BLaER1 treated with 17β-estradiol and CSF1 and Interleukin-3, amounts not matched to agents 10 nM and 100 nM (cell line): ENCODE measurements around the gene CRYBG2.
"Not testable (repeated sequence)": the region's sequence is repeated elsewhere in the genome, so short reads cannot be mapped to it uniquely, and the experiment has no call there.

Experiments
- H3K27ac ChIP-seq, 11 experiments: shearing (Covaris generic); formaldehyde crosslinking; 2 replicates each; pipeline ENCODE4 v1.8.1; 2022
- H3K27me3 ChIP-seq, 11 experiments: shearing (Covaris generic); formaldehyde crosslinking; 2 replicates each; pipeline ENCODE4 v1.8.1; 2022
- H3K36me3 ChIP-seq, 11 experiments: shearing (Covaris generic); formaldehyde crosslinking; 2 replicates each; pipeline ENCODE4 v1.8.1; 2022
- H3K4me1 ChIP-seq, 10 experiments: shearing (Covaris generic); formaldehyde crosslinking; 2 replicates each; pipeline ENCODE4 v1.8.1; 2022
- H3K4me2 ChIP-seq, 11 experiments: shearing (Covaris generic); formaldehyde crosslinking; 2 replicates each; pipeline ENCODE4 v1.8.1; 2022
- H3K4me3 ChIP-seq, 10 experiments: shearing (Covaris generic); formaldehyde crosslinking; 2 replicates each; pipeline ENCODE4 v1.8.1; 2022
- H3K9ac ChIP-seq, 11 experiments: shearing (Covaris generic); formaldehyde crosslinking; 2 replicates each; pipeline ENCODE4 v1.8.1; 2022
- H3K9me3 ChIP-seq, 11 experiments: shearing (Covaris generic); formaldehyde crosslinking; replicated peaks in 1 of 11; 2 replicates each; pipeline ENCODE4 v1.8.1; 2022
- H4K20me1 ChIP-seq, 11 experiments: shearing (Covaris generic); formaldehyde crosslinking; 2 replicates each; pipeline ENCODE4 v1.8.1; 2022
- Cebpa-rat ChIP-seq, 11 experiments: shearing (Covaris generic); IDR thresholded peaks; 2 replicates each; pipeline ENCODE4 v1.8.1; 2022

The CRYBG2 gene

DNA sequence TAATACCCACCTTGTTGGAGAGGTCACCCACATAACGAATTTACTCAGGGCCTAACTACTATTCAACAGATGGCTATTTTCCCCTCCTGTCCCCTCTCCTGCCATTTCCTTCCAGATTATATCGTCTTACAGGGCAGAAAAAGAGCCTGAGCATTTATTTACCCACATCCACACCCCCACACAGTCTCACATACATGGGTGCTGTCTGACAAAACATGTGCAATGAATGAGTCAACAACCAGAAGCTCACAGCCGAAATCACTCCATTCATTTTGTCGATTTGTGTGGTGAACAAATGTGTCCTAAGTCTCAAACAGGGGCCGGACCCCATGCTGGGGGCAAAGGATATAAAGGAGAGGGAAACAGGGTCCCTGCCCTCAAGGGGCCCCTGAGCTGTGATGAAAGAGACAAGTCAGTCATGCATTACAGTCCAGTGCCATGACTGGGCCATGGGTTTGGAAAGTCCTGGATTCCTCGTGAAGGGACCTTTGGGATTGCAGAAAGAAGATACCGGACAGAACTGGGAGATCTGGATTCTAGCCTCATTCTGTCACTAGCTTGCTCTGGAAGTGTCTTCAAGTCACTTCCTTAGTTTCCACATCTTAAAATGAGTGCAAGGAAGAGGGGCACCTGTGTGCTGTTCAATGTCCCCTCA, 35.0 kb upstream of the CRYBG2 start:
- H3K36me3 ChIP-seq, result no peaks in the 10 kb centered on the region
- H3K9me3 ChIP-seq, result no peaks in the 10 kb centered on the region
- TF ChIP-seq Cebpa-rat (IDR thresholded peaks at IDR 0.05), result no peak
- H3K4me1 ChIP-seq, result peaks cover 9 to 59% (median 28%) of the 10 kb centered on the region in 10 experiments
- peak overlapping the region in 2 of 11 experiments; percentile 76 to 95; a peak in 4 of 22 replicates for H3K4me2 ChIP-seq
- H3K9ac ChIP-seq, result no peak overlapping the region
- H3K4me3 ChIP-seq, result no peak overlapping the region
- no peaks in the 10 kb centered on the region for H4K20me1 ChIP-seq
- H3K27ac ChIP-seq, result no peak overlapping the region
- H3K27me3 ChIP-seq, result no peaks in the 10 kb centered on the region

DNA sequence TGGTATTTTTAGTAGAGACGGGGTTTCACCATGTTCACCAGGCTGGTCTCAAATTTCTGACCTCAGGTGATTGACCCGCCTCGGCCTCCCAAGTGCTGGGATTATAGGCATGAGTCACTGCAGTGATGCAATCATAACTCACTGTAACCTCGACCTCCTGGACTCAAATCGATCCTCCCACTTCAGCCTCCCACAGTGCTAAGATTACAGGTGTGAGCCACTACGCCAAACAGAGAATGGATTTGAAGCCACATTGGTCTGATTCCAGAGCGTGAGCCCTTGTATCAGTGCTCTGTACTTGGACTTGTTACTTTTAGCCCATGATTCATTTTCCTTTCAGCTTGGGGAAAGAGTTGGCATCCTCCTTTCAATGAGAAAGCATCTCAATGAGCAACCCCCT, 33.5 kb upstream of the CRYBG2 start:
- peaks cover 9 to 67% (median 28%) of the 10 kb centered on the region in 10 experiments for H3K4me1 ChIP-seq
- no peak; a peak in 1 of 22 replicates for TF ChIP-seq Cebpa-rat (IDR thresholded peaks at IDR 0.05)
- H3K27me3 ChIP-seq, result no peaks in the 10 kb centered on the region
- no peak overlapping the region; a peak in 1 of 22 replicates for H3K27ac ChIP-seq
- H3K9me3 ChIP-seq, result no peaks in the 10 kb centered on the region
- H3K4me2 ChIP-seq, result peak overlapping the region in 5 of 11 experiments; percentile 29 to 96 (median 76); a peak in 10 of 22 replicates
- H3K36me3 ChIP-seq, result no peaks in the 10 kb centered on the region
- H4K20me1 ChIP-seq, result no peaks in the 10 kb centered on the region
- H3K9ac ChIP-seq, result no peak overlapping the region
- H3K4me3 ChIP-seq, result no peak overlapping the region

DNA sequence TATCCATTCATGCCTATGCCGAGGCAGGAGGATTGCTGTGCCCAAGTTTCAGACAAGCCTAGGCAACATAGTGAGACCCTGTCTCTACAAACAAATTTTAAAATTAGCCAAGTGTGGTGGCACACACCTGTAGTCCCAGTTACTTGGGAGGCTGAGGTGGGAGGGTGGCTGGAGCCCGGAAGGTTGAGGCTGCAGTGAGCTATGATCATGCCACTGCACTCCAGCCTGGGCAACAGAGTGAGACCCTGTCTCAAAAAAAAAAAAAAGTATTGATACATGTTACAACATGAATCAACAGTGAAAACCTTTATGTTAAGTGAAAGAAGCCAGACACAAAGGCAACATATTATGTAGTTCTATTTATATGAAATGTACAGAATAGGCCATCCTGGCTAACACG, 31.1 kb upstream of the CRYBG2 start:
- peak overlapping the region in 4 of 11 experiments; percentile 35 to 79 (median 56); a peak in 5 of 22 replicates for H3K9ac ChIP-seq
- peak overlapping the region in 8 of 11 experiments; percentile 30 to 95 (median 82); a peak in 15 of 22 replicates for H3K27ac ChIP-seq
- H3K4me2 ChIP-seq, result peak overlapping the region; percentile 63 to 96 (median 76); a peak in 19 of 22 replicates
- not testable (repeated sequence) for H4K20me1 ChIP-seq, H3K36me3 ChIP-seq, H3K4me3 ChIP-seq, H3K27me3 ChIP-seq, H3K9me3 ChIP-seq
- H3K4me1 ChIP-seq, result peaks cover 9 to 87% (median 34%) of the 10 kb centered on the region in 10 experiments

DNA sequence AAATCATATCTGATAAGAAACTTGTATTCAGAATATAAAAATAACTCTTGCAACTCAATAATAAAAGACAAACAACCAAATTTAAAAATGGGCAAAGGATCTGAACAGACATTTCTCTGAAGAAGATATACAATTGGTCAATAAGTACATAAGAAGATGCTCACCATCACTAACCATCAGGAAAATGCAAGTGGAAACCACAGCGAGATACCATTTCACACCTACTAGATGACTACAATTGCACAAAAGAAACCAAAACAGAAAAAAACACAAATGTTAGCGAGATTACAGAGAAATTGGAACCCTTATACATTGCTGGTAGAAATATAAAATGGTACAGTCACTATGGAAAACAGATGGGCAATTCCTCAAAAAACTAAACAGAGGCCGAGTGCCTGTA, 30.1 kb upstream of the CRYBG2 start:
- H3K4me2 ChIP-seq, result peak overlapping the region in 4 of 11 experiments; percentile 23 to 95 (median 55); a peak in 6 of 22 replicates

DNA sequence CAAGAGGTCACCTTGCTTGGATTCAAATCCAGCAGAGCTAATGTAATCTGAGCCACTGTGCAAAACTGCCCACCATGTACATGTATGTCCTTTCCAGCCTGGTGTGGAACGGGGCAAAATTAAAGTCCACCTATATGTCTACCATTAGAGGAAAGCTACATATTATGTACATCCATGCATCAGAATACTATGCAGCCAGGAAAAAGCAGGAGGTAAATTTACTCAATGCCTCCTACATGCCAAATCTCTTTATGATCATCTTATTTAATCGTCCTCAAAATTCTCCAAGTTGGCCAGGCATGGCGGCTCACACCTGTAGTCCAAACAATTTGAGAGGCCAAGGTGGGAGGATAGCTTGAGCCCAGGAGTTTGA, 24.9 kb upstream of the CRYBG2 start:
- Histone ChIP-seq H3K9me3 (no peaks in the 10 kb centered on the region), H4K20me1 (no peaks in the 10 kb centered on the region), H3K4me1 (peaks cover 16 to 89% (median 47%) of the 10 kb centered on the region in 10 experiments), H3K36me3 (no peaks in the 10 kb centered on the region), H3K27ac (peak overlapping the region in 9 of 11 experiments; percentile 56 to 87 (median 75); a peak in 16 of 22 replicates), H3K27me3 (no peaks in the 10 kb centered on the region), H3K9ac (peak overlapping the region in 2 of 11 experiments; percentile 57 to 74; a peak in 2 of 22 replicates), H3K4me3 (peak overlapping the region in 1 of 10 experiments; percentile 14; a peak in 1 of 20 replicates), H3K4me2 (peak overlapping the region; percentile 61 to 91 (median 79))
- no peak for TF ChIP-seq Cebpa-rat (IDR thresholded peaks at IDR 0.05)

More for the DNA sequence above, 30.1 kb upstream of the CRYBG2 start:
- no peaks in the 10 kb centered on the region for H3K36me3 ChIP-seq
- H3K27ac ChIP-seq, result peak overlapping the region in 5 of 11 experiments; percentile 6 to 95 (median 80); a peak in 6 of 22 replicates
- H3K4me3 ChIP-seq, result no peak overlapping the region
- H3K27me3 ChIP-seq, result no peaks in the 10 kb centered on the region
- no peaks in the 10 kb centered on the region for H4K20me1 ChIP-seq
- no peak overlapping the region for H3K9ac ChIP-seq
- H3K4me1 ChIP-seq, result peaks cover 9 to 89% (median 35%) of the 10 kb centered on the region in 10 experiments
- no peak for TF ChIP-seq Cebpa-rat (IDR thresholded peaks at IDR 0.05)
- no peaks in the 10 kb centered on the region for H3K9me3 ChIP-seq

DNA sequence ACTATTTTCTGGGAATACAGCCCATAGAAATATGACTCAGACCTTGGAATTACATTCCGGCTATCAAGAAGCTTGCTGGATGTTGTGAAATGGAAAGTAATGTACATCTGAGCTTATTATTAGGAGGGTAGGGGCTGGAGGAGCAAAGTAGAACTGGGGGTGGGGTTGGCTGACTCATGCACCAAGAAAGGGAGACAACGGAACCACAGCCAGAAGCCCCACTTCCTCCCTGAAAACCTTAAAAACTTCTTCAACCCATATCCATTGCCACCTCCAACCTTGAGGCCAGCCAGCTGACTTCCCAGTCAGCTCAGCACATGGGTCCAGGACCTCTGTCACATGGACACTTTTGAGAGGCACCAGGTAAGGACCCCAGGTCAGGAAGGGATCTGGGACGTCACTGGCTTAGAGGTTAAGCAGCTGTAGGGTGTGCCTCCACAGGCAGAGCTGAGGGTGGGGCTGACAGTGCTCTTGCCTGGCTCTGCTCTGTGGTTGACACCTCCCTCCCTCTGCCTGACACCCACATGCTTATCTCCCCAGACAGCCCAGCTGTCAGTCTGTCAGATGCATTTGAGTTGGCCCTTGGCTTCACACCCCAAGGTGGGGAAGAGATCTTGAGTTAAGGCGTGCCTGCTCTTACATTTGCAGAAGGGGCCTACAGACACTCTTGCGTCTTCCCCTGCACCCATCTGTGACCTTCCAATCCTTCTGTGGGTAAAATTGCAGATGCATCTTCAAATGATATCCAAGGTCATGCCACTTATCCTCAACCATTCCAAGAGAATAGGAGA, 24.4 kb upstream of the CRYBG2 start:
- no peaks in the 10 kb centered on the region for H3K27me3 ChIP-seq
- peak overlapping the region; percentile 61 to 91 (median 79) for H3K4me2 ChIP-seq
- peaks cover 22 to 89% (median 53%) of the 10 kb centered on the region in 10 experiments for H3K4me1 ChIP-seq
- H3K27ac ChIP-seq, result peak overlapping the region in 10 of 11 experiments; percentile 54 to 87 (median 72); a peak in 20 of 22 replicates
- peak overlapping the region in 10 of 11 experiments; percentile 25 to 74 (median 55); a peak in 16 of 22 replicates for H3K9ac ChIP-seq
- H3K9me3 ChIP-seq, result no peaks in the 10 kb centered on the region
- no peaks in the 10 kb centered on the region for H4K20me1 ChIP-seq
- no peaks in the 10 kb centered on the region for H3K36me3 ChIP-seq
- H3K4me3 ChIP-seq, result peak overlapping the region in 3 of 10 experiments; percentile 14 to 36 (median 25); a peak in 4 of 20 replicates
- no peak for TF ChIP-seq Cebpa-rat (IDR thresholded peaks at IDR 0.05)

DNA sequence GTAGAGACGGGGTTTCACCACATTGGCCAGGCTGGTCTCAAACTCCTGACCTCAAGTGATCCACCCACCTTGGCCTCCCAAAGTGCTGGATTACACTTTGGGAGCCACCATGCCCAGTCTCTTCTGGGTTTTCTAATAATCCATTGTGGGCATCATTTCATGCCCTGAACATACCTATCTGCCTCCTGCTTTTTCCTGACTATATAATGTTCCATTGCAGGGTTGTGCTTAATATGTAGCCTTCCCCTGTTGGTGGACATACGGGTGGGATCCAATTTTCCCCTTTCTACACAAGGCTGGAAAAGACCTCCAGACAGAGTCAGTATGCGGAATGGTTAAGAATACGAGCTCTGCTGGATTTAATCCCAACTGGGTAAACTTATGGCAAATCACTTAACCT, 22.1 kb upstream of the CRYBG2 start:
- Histone ChIP-seq H3K4me1 (peaks cover 30 to 100% (median 68%) of the 10 kb centered on the region in 10 experiments), H3K27ac (no peak overlapping the region; a peak in 1 of 22 replicates), H3K9me3 (peaks cover 0 to 4% (median 0%) of the 10 kb centered on the region in 11 experiments; a peak in 4 of 22 replicates), H3K4me2 (peak overlapping the region in 1 of 11 experiments; percentile 82; a peak in 2 of 22 replicates), H4K20me1 (no peaks in the 10 kb centered on the region), H3K36me3 (no peaks in the 10 kb centered on the region), H3K4me3 (no peak overlapping the region), H3K27me3 (no peaks in the 10 kb centered on the region), H3K9ac (no peak overlapping the region)
- TF ChIP-seq Cebpa-rat (IDR thresholded peaks at IDR 0.05), result no peak

DNA sequence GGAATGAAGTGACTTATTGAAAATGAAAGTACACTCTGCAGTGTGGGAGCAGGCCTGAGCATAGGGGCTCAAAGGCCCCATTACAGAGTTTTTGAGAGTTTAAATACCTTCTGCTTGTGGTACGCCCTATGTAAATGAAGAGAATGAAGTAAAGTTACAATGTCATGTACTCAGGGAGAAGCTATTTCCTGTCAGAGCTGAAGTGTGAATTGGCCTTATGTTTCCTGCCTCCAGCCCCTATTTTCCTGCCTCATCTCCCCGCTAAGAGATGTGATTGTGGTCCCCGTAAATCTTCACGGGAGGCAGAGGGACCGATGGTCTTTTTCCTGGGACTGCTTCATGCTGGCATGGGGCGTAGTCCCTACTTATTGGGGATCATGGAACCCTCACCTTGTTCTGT, 21.2 kb upstream of the CRYBG2 start:
- H3K4me1 ChIP-seq, result peaks cover 39 to 100% (median 73%) of the 10 kb centered on the region in 10 experiments
- TF ChIP-seq Cebpa-rat (IDR thresholded peaks at IDR 0.05), result no peak
- H3K4me2 ChIP-seq, result peak overlapping the region; percentile 12 to 82 (median 47); a peak in 19 of 22 replicates
- no peaks in the 10 kb centered on the region for H3K27me3 ChIP-seq
- no peak overlapping the region for H3K4me3 ChIP-seq
- H3K36me3 ChIP-seq, result no peaks in the 10 kb centered on the region
- H3K27ac ChIP-seq, result peak overlapping the region in 5 of 11 experiments; percentile 7 to 47 (median 39); a peak in 7 of 22 replicates
- peaks cover 0 to 8% (median 0%) of the 10 kb centered on the region in 11 experiments; a peak in 5 of 22 replicates for H3K9me3 ChIP-seq
- H4K20me1 ChIP-seq, result no peaks in the 10 kb centered on the region
- H3K9ac ChIP-seq, result peak overlapping the region in 2 of 11 experiments; percentile 1 to 10; a peak in 1 of 22 replicates

DNA sequence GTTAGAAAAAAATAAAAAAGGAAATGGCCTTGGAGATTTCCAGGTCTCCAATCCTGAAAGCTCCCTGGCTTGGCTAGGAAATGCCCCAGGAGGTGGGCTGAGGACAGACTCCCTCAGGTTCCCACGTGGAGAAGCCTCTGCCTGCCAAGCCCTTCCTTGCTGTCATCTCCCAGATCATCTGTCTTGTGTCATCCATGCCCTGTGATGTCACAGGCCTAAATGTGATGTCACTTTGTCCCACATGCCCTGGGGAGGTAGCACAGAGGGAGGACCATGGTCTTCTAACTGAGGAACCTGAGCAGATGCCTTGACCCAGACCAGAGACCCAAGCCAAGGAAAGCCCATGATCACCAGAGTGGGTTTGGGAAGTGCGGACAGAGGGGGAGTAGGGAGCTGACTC, 20.4 kb upstream of the CRYBG2 start:
- not testable (repeated sequence) for H3K27me3 ChIP-seq, H3K9ac ChIP-seq, H3K36me3 ChIP-seq, H3K4me3 ChIP-seq, H4K20me1 ChIP-seq, H3K9me3 ChIP-seq
- Histone ChIP-seq H3K4me2 (peak overlapping the region in 10 of 11 experiments; percentile 12 to 82 (median 54); a peak in 16 of 22 replicates), H3K27ac (peak overlapping the region in 6 of 11 experiments; percentile 14 to 48 (median 24); a peak in 7 of 22 replicates), H3K4me1 (peaks cover 41 to 98% (median 77%) of the 10 kb centered on the region in 10 experiments)
